Mesodermal cell (in vitro differentiated cells): ENCODE results near the gene HSDL2. TPM values are rescaled to one million over a fixed set of nuclear protein-coding genes. Genes with fewer than 3 reads are reported as not detected.
A peak's percentile ranks its signal among the peaks of the same experiment; 100 is the strongest.

ENCODE experiments used
- H3K27ac ChIP-seq: 2 replicates; pipeline ENCODE4 v1.7.0; 2013; ENCODE audit warnings: mild to moderate bottlenecking, low read depth, low read length, moderate library complexity; ENCODE audit not compliant: severe bottlenecking
- H3K36me3 ChIP-seq: 2 replicates; pipeline ENCODE4 v1.7.1; 2013; ENCODE audit warnings: mild to moderate bottlenecking, low read length, moderate library complexity; ENCODE audit not compliant: control insufficient read depth, insufficient read depth
- H3K4me1 ChIP-seq: one replicate; pipeline ENCODE4 v1.7.1; 2013; ENCODE audit warnings: mild to moderate bottlenecking, low read length; ENCODE audit not compliant: insufficient read depth, control insufficient read depth, poor library complexity, severe bottlenecking
- H3K4me3 ChIP-seq: 2 replicates; pipeline ENCODE4 v1.7.0; 2013; ENCODE audit warnings: low read length, control low read depth, mild to moderate bottlenecking; ENCODE audit not compliant: insufficient read depth, poor library complexity, severe bottlenecking; ENCODE audit errors: extremely low read depth
- H3K9me3 ChIP-seq: 2 replicates; pipeline ENCODE4 v1.7.1; 2013; ENCODE audit warnings: mild to moderate bottlenecking, low read length, moderate library complexity; ENCODE audit not compliant: control insufficient read depth
- WGBS, 2 experiments: methylation state at CpG; one replicate each; pipeline ENCODE4 v1.1.5; 2013; ENCODE audit warnings: missing lambda C conversion rate in 2 of 2; ENCODE audit not compliant: insufficient coverage in 2 of 2; 5-methylcytosine and 5-hydroxymethylcytosine counted together
- polyA plus RNA-seq, 2 experiments: library from polyadenylated mRNA; stranded (reverse); fragments of 50-300 nt; gene quantifications; one replicate each; pipeline ENCODE4 v1.2.3, GENCODE V29; 2013

HSDL2 gene
- 23.7 TPM for polyA plus RNA-seq (2013, experiment 1 of 2)
- polyA plus RNA-seq (2013, experiment 2 of 2), result 24.3 TPM

GRCh38 chr9:112380102-112380824 is at the start of gene HSDL2:
TSS of gene HSDL2 (plus strand) at chr9:112380108. CDS start at chr9:112380164, 56 bp downstream.
- Histone ChIP-seq H3K4me1 (no peaks in the 10 kb centered on the region), H3K36me3 (no peaks in the 10 kb centered on the region), H3K27ac (peak within 1 kb of the TSS; percentile 97), H3K4me3 (peak within 1 kb of the TSS; percentile 73), H3K9me3 (no peaks in the 10 kb centered on the region)
- whole genome bisulfite sequencing, 2 experiments, result 0 to 1% methylated on average over 27 to 33 of the region's 43 CpGs

- Histone ChIP-seq H3K36me3 (peaks cover 7% of the 10 kb centered on the region), H3K9me3 (no peaks in the 10 kb centered on the region), H3K4me3 (peak overlapping the region; percentile 69), H3K27ac (no peak overlapping the region), H3K4me1 (peaks cover 2% of the 10 kb centered on the region)
- WGBS, 2 experiments, result 33 to 38% methylated on average over 2 to 4 of the region's 4 CpGs
Measured at GRCh38 chr9:112331674-112331952, 48.3 kb upstream of the HSDL2 start.

GRCh38 chr9:112332214-112332613 is 47.7 kb upstream of the HSDL2 start:
- 0% methylated on average over 2 of the region's 4 CpGs for WGBS, 2 experiments
- peak overlapping the region; percentile 93 for H3K27ac ChIP-seq

GRCh38 chr9:112332674-112332976 is 47.3 kb upstream of the HSDL2 start:
- Histone ChIP-seq H3K4me1 (peaks cover 2% of the 10 kb centered on the region), H3K36me3 (peaks cover 7% of the 10 kb centered on the region), H3K4me3 (peak overlapping the region; percentile 69), H3K27ac (peak overlapping the region; percentile 93), H3K9me3 (no peaks in the 10 kb centered on the region)
- WGBS, 2 experiments, result 1% methylated on average over 12 to 15 of the region's 19 CpGs

More at GRCh38 chr9:112332214-112332613, 47.7 kb upstream of the HSDL2 start:
- peaks cover 7% of the 10 kb centered on the region for H3K36me3 ChIP-seq
- H3K4me1 ChIP-seq, result peaks cover 2% of the 10 kb centered on the region
- peak overlapping the region; percentile 69 for H3K4me3 ChIP-seq
- no peaks in the 10 kb centered on the region for H3K9me3 ChIP-seq

- Histone ChIP-seq H3K4me3 (peak within 1 kb of the TSS; percentile 69), H3K9me3 (no peaks in the 10 kb centered on the region), H3K36me3 (peaks cover 7% of the 10 kb centered on the region), H3K27ac (peak within 1 kb of the TSS; percentile 93), H3K4me1 (no peaks in the 10 kb centered on the region)
- 1% methylated on average over 56 to 84 of the region's 90 CpGs for WGBS, 2 experiments
Measured at GRCh38 chr9:112332977-112333638, 46.8 kb upstream of the HSDL2 start, which contains the start of gene PTBP3. TSS of gene PTBP3 (minus strand) at chr9:112333619. CDS start at chr9:112297865, 35,754 bp downstream.

GRCh38 chr9:112333639-112334431 is 46.1 kb upstream of the HSDL2 start:
- no peaks in the 10 kb centered on the region for H3K4me1 ChIP-seq
- peak overlapping the region; percentile 69 for H3K4me3 ChIP-seq
- H3K27ac ChIP-seq, result peak overlapping the region; percentile 93
- H3K9me3 ChIP-seq, result no peaks in the 10 kb centered on the region
- WGBS, 2 experiments, result 0% methylated on average over 18 to 21 of the region's 72 CpGs
- peaks cover 6% of the 10 kb centered on the region for H3K36me3 ChIP-seq

GRCh38 chr9:112334432-112334841 is 45.5 kb upstream of the HSDL2 start:
- peak overlapping the region; percentile 84 for H3K27ac ChIP-seq
- H3K36me3 ChIP-seq, result peaks cover under 1% of the 10 kb centered on the region
- WGBS, 2 experiments, result 27 to 54% methylated on average over 3 of the region's 8 CpGs
- peak overlapping the region; percentile 50 for H3K4me3 ChIP-seq
- H3K9me3 ChIP-seq, result no peaks in the 10 kb centered on the region
- H3K4me1 ChIP-seq, result no peaks in the 10 kb centered on the region

GRCh38 chr9:112337547-112337946 is 42.4 kb upstream of the HSDL2 start:
- WGBS, 2 experiments, result 50% methylated on average over 1 of the region's 1 CpG; no CpG with 5 or more reads in 1 of the 2 experiments
- H3K4me1 ChIP-seq, result peaks cover 2% of the 10 kb centered on the region
- H3K9me3 ChIP-seq, result no peaks in the 10 kb centered on the region
- H3K27ac ChIP-seq, result no peak overlapping the region
- no peak overlapping the region for H3K4me3 ChIP-seq
- H3K36me3 ChIP-seq, result no peaks in the 10 kb centered on the region

- H3K4me1 ChIP-seq, result peaks cover 2% of the 10 kb centered on the region
- no peak overlapping the region for H3K27ac ChIP-seq
- no peaks in the 10 kb centered on the region for H3K9me3 ChIP-seq
- H3K4me3 ChIP-seq, result no peak overlapping the region
- no peaks in the 10 kb centered on the region for H3K36me3 ChIP-seq
- 83 to 96% methylated on average over 3 of the region's 3 CpGs for WGBS, 2 experiments
Measured at GRCh38 chr9:112338561-112338960, 41.3 kb upstream of the HSDL2 start.

GRCh38 chr9:112339886-112340285 is 40.0 kb upstream of the HSDL2 start:
- Histone ChIP-seq H3K36me3 (no peaks in the 10 kb centered on the region), H3K27ac (no peak overlapping the region), H3K9me3 (no peaks in the 10 kb centered on the region), H3K4me1 (peaks cover 2% of the 10 kb centered on the region), H3K4me3 (no peak overlapping the region)
- 67 to 82% methylated on average over 1 to 3 of the region's 3 CpGs for WGBS, 2 experiments
